UCSD-AML1 (cell line): ENCODE measurements around the gene NR2F6.

Source experiments
- DNase-seq: peaks from one replicate; lab custom pipeline; 2025; ENCODE audit not compliant: unreplicated experiment; lab: John Stamatoyannopoulos, UW

NR2F6 gene

DNA sequence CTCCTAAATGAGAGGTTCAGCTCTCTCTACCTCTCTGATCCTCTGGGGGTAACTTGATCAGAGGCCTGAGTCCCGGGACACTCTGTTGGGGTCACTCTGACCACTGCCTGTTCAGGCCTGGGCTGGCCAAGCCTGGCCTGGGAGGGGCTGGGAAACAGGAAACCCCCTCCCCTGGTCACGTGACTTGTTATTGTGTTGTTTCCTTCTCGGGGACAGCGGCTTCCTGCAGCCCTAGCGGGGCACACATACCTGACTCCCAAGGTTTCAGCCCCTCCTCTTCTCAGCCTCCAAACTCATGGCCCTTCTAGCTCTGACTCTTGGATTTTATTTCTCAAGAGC is 18.9 kb upstream of the NR2F6 start, which contains the start of gene USHBP1:
Gene USHBP1, minus strand, starts transcription at position 105 of the 339 bp plus-strand sequence. CDS start 446 bp downstream, outside the sequence.
- peak; percentile 34 for DNase-seq

- DNase-seq, result no peak
These were observed 18.3 kb upstream of the NR2F6 start for GRCh38 chr19:17263712-17264640.

DNA sequence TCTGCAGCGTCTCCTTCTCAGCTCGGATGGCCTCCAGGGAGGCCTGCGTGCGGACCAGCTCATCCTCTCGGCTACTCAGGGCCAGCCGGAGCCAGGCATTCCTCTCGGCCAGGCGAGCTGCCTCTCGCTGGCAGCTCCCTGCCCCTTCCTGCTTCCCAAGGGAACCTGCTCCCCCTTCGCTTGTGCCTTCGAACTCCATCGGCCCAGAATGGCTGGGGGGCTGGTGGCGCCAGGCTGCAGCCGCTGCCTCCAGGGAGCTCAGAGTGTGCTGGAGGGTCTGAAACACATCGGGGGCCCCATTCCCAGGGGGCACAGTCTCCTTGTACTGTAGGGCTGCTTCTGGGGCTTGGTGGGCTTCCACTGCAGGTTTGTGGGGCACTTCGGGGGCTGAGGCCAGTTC is 16.8 kb upstream of the NR2F6 start:
- no peak for DNase-seq

GRCh38 chr19:17260842-17261325 is 15.2 kb upstream of the NR2F6 start:
- peak; percentile 80 for DNase-seq

- no peak for DNase-seq
These were observed 14.2 kb upstream of the NR2F6 start for GRCh38 chr19:17259934-17260333.

GRCh38 chr19:17259118-17259780 is 13.5 kb upstream of the NR2F6 start:
- no peak for DNase-seq

DNA sequence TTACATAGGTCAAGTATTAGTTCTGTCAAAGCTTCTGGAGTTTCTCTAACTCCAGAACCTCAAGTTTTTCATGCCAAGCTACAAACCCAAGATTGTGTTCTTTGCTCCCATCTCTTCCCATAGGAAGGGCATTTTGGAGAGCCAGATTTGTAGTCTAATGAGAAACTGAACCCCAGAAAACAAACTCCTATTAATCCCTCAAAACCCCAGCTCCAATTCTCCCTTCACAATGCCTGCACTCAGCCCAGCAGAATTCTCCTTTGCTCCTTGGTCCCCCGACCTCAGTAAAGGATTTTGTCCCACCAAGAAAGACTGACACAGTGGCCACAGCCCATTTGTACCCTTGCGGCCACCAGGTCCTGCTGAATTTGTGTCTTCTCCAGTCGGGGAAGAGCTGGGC is 10.4 kb upstream of the NR2F6 start:
- no peak for DNase-seq

- DNase-seq, result no peak
These were observed 9.5 kb upstream of the NR2F6 start for GRCh38 chr19:17255150-17255621.

- DNase-seq, result no peak
These were observed 8.9 kb upstream of the NR2F6 start for GRCh38 chr19:17254636-17255035.

DNA sequence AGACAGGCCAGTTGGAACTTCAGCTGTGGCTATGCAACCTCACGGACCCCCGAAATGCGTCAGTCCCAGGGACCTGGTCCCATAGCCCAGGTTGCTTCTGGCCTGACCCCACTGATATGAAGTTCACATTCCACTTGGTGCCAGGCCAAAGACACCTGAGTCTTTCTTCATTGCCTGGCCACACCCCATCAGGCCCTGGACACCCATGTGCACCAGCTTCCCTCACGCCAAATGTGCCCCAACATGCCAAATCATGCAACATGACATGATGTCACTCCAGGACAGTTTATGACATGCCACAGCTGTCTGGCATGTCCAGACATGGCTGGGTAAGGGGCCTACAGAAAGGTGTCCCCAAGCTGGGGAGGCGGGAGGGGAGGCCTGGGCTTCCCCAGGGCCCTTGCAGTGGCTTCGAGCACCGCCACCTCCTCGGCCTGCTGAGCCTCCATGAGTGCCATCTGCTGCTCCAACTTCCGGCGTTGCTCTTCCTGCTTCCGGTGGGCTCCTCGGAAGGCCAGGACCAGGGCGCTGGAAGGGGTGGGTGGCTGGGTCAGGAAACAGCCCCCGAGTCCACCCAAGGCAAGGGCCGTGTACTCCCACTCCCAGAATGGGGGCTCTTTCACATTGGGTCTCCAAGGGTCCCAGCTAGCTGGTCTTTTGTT is 4.3 kb upstream of the NR2F6 start:
- no peak for DNase-seq

- DNase-seq, result no peak
These were observed 2.5 kb upstream of the NR2F6 start for GRCh38 chr19:17248011-17248776.

GRCh38 chr19:17246681-17247425 is 1.1 kb upstream of the NR2F6 start:
- DNase-seq, result no peak

DNA sequence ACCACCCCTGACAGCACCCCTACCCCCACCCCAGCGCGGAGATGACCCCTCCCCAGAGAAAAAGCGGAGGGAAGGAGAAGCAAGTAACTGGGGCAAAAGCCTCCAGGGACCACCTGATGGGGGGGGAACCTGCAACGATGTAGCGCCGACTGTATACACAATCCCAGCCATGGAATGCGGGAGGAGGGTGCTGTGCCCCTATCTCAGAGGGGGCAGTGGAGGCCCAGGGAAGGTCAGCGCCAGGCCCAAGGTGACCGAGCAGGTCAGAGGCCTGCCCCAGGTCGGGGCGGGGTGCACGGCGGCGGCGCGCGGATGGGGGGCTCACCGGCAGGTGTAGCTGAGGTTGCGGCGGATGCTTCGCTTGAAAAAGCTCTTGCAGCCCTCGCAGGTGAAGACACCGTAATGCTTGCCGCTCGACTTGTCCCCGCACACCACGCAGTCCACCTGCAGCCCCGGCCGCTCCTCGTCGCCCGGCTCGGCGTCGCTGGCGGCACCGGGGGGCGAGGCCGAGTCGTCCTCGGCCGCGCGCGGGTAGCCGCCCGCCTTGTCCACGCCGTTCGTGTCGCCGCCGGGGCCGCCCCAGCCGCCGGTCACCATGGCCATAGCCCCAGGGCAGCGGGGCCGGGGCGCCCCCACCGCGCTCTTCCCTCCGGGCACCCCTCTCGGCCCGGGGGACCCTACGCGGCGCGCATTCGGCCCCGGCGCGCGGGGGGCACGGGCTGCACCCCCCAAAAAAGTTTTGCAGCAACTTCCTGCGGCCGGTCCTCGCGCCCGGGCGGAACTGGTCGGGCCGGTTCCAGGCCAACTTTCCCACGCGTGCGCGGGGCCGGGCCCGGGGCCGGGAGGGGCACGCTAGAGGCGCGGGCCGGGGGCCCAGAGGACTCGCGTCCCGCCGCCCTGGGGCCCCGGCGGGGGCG is 843 bp downstream of the NR2F6 start:
- no peak for DNase-seq

GRCh38 chr19:17243830-17244617 is 1.7 kb downstream of the NR2F6 start:
- no peak for DNase-seq

DNA sequence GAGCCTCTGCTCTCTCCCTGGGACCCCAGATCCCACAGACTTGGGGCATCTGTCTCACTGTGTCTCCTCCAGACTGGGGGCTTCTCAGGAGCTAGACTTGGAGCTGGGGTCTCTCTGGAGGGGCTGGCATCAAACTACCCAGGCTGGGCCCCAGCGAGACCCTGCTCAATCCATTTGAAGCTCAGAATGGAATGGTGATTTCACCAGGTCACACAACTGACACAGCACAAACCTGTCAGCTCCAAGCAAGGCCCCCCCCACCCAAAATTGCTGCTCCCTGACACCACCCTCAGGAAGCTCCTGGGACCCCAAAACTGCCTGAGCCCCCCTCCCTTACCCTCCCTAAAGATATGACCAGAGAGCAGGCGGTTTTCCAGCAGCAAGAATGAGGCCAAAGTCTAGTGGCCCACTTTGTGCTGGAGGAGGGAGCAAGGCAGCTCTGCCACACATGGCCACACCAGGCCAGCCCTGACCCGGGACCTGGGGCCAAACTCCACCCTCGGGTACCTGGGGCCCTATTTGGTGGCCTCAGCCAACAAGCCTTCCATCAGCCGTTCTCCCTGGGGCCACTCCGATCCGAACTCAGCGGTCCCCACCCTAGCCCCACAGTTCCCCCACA is 2.4 kb downstream of the NR2F6 start:
- no peak for DNase-seq

DNA sequence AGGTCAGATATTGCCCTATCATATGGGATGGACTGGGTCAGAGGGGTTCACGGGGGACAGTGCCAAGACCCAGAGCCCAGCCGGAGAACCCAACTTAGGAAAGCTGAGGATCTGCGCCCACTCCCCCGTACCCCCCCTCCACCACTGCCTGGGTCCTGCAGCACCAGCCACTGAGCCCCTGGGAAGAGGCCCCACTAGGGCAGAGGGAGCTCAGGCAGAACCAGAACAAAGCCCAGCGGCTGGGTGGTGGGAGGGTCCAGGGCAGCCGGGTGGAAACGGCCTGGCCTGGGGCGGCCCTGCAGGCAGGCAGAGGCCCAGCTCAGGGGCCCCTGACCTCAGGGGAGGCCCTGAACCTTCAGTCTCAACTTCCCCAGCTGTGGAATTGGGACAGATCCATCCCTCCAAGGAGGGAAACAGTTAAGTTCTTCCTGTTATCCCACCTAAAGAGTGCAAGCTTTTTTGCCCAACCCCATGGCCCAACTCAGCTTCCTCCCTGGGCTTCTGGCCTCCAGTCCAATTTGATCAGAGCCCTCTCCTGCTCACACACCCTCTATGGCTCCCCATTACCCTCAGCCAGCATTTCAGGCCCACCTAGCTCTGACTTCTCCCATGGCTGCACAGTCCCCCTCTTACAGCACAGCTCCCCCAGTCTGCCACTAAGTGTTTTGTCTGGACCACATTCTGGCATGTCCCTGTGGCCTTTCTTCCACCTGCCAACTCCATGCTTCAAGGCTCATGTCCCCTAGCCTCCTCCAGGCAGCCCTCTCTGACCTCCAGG is 3.1 kb downstream of the NR2F6 start:
- DNase-seq, result no peak

- no peak for DNase-seq
These were observed 4.8 kb downstream of the NR2F6 start for GRCh38 chr19:17240826-17241399.
